IMR-90 (cell line): ENCODE measurements around the gene CCDC88A. TPM values are rescaled to one million over a fixed set of nuclear protein-coding genes. Genes with fewer than 3 reads are reported as not detected.
"Not testable (repeated sequence)": the region's sequence is repeated elsewhere in the genome, so short reads cannot be mapped to it uniquely, and the experiment has no call there.

Experiments used
- ATAC-seq: fragments of 200-7000 bp; cut with Tn5 transposase; 2 replicates; pipeline ENCODE4 v1.9.1; 2020; ENCODE audit warnings: low read depth, mild to moderate bottlenecking, moderate library complexity
- BruUV-seq: library from RNA; stranded (reverse); fragments of 400-500 nt; replicated peaks from 2 replicates; lab custom pipeline; 2021; lab: Mats Ljungman, UMichigan
- CTCF ChIA-PET: fragments of 300-600 bp; formaldehyde crosslinking; extraction: SDS; loops from one replicate; lab custom pipeline; 2021; ENCODE audit warnings: antibody characterized with exemption; lab: Yijun Ruan, JAX
- POLR2A ChIA-PET: fragments of 300-600 bp; sonication (Branson Sonifier 250); formaldehyde crosslinking; loops from one replicate; lab custom pipeline; 2022; ENCODE audit warnings: antibody characterized with exemption; ENCODE audit not compliant: unreplicated experiment; lab: Charles Lee
- DNase-seq: peaks from one replicate; pipeline ENCODE4 v3.0.0; 2013
- H2AFZ ChIP-seq: replicated peaks from 2 replicates; pipeline ENCODE3; 2013; ENCODE audit warnings: low read length, mild to moderate bottlenecking; ENCODE audit not compliant: poor library complexity
- H2AK5ac ChIP-seq: 2 replicates; pipeline ENCODE4 v1.6.1; 2013; ENCODE audit warnings: low read depth, low read length, inconsistent platforms
- H2AK9ac ChIP-seq: replicated peaks from 2 replicates; pipeline ENCODE3; 2013; ENCODE audit warnings: mild to moderate bottlenecking, low read depth, low read length, moderate library complexity; ENCODE audit not compliant: poor library complexity
- H2BK120ac ChIP-seq: 2 replicates; pipeline ENCODE4 v1.6.1; 2013; ENCODE audit warnings: low read depth, low read length, inconsistent platforms
- H2BK15ac ChIP-seq: 3 replicates; pipeline ENCODE4 v1.6.1; 2013; ENCODE audit warnings: low read depth, low read length, inconsistent platforms
- H2BK20ac ChIP-seq: 2 replicates; pipeline ENCODE4 v1.6.1; 2013; ENCODE audit warnings: low read depth, mild to moderate bottlenecking, inconsistent platforms, low read length, moderate library complexity
- H2BK5ac ChIP-seq: 2 replicates; pipeline ENCODE4 v1.6.1; 2013; ENCODE audit warnings: mild to moderate bottlenecking, low read depth, low read length, inconsistent platforms; ENCODE audit not compliant: poor library complexity, severe bottlenecking
- H3K14ac ChIP-seq: replicated peaks from 2 replicates; pipeline ENCODE4 v1.6.1; 2013; ENCODE audit warnings: low read depth, low read length, inconsistent platforms
- H3K18ac ChIP-seq: 2 replicates; pipeline ENCODE4 v1.6.1; 2013; ENCODE audit warnings: low read depth, low read length, control low read depth
- H3K23ac ChIP-seq: 2 replicates; pipeline ENCODE4 v1.6.1; 2013; ENCODE audit warnings: low read depth, low read length, inconsistent platforms
- H3K27ac ChIP-seq: 2 replicates; pipeline ENCODE4 v1.5.1; 2013; ENCODE audit warnings: mild to moderate bottlenecking, control low read depth, low read length; ENCODE audit not compliant: insufficient read depth
- H3K27me3 ChIP-seq: 2 replicates; pipeline ENCODE4 v1.6.1; 2013; ENCODE audit warnings: low read length; ENCODE audit not compliant: control insufficient read depth, insufficient read depth
- H3K36me3 ChIP-seq: 2 replicates; pipeline ENCODE4 v1.6.1; 2013; ENCODE audit warnings: low read length, mixed read lengths; ENCODE audit not compliant: control insufficient read depth, insufficient read depth
- H3K4ac ChIP-seq: 2 replicates; pipeline ENCODE4 v1.6.1; 2013; ENCODE audit warnings: low read depth, low read length, inconsistent platforms
- H3K4me1 ChIP-seq: 2 replicates; pipeline ENCODE4 v1.6.1; 2013; ENCODE audit warnings: low read length, mixed read lengths; ENCODE audit not compliant: control insufficient read depth, insufficient read depth
- H3K4me2 ChIP-seq: 2 replicates; pipeline ENCODE4 v1.6.1; 2013; ENCODE audit warnings: low read depth, mild to moderate bottlenecking, control low read depth, low read length, moderate library complexity
- H3K4me3 ChIP-seq: 2 replicates; pipeline ENCODE4 v1.5.1; 2013; ENCODE audit warnings: low read depth, mild to moderate bottlenecking, control low read depth, low read length, moderate library complexity; ENCODE audit not compliant: insufficient read depth
- H3K56ac ChIP-seq: 2 replicates; pipeline ENCODE4 v1.6.1; 2013; ENCODE audit warnings: low read length, inconsistent platforms; ENCODE audit not compliant: insufficient read depth; ENCODE audit errors: extremely low read depth
- H3K79me1 ChIP-seq, 2 experiments: 2 replicates each; pipeline ENCODE4 v1.6.1; 2013; ENCODE audit warnings: low read length in 2 of 2, inconsistent platforms in 1 of 2, low read depth in 1 of 2
- H3K9ac ChIP-seq: 2 replicates; pipeline ENCODE4 v1.6.1; 2013; ENCODE audit warnings: low read depth, low read length, control low read depth
- H3K9me1 ChIP-seq: 2 replicates; pipeline ENCODE4 v1.6.1; 2013; ENCODE audit warnings: low read length, inconsistent platforms; ENCODE audit not compliant: insufficient read depth
- H3K9me3 ChIP-seq: 2 replicates; pipeline ENCODE4 v1.6.1; 2013; ENCODE audit warnings: low read length; ENCODE audit not compliant: control insufficient read depth, insufficient read depth
- H4K20me1 ChIP-seq: 2 replicates; pipeline ENCODE4 v1.6.1; 2013; ENCODE audit warnings: low read length, inconsistent platforms; ENCODE audit not compliant: insufficient read depth
- H4K5ac ChIP-seq: 2 replicates; pipeline ENCODE4 v1.6.1; 2013; ENCODE audit warnings: mild to moderate bottlenecking, low read depth, low read length, control low read depth
- H4K8ac ChIP-seq, 2 experiments: 2 replicates each; pipeline ENCODE4 v1.6.1; 2013; ENCODE audit warnings: low read depth in 2 of 2, low read length in 2 of 2, control low read depth in 1 of 2, inconsistent platforms in 1 of 2
- H4K91ac ChIP-seq: 2 replicates; pipeline ENCODE4 v1.6.1; 2013; ENCODE audit warnings: low read depth, low read length, inconsistent platforms; ENCODE audit not compliant: insufficient read depth
- CHD1 ChIP-seq: IDR thresholded peaks from 2 replicates; pipeline ENCODE4 v1.6.1; 2012; ENCODE audit warnings: low read depth, low read length, improper control_type of control experiment
- ELK1 ChIP-seq: fragments of 150-350 bp; IDR thresholded peaks from 2 replicates; pipeline ENCODE4 v1.6.1; 2016; ENCODE audit warnings: low read depth, mild to moderate bottlenecking, low read length, moderate library complexity, borderline replicate concordance
- POLR2A ChIP-seq: IDR thresholded peaks from 2 replicates; pipeline ENCODE4 v1.6.1; 2012; ENCODE audit warnings: mild to moderate bottlenecking, low read depth, low read length
- WGBS, 2 experiments: methylation state at CpG; one replicate each; pipeline versions ENCODE4 v1.1.5 to v1.1.7; 2013; ENCODE audit warnings: missing lambda C conversion rate in 2 of 2; ENCODE audit not compliant: insufficient read length in 1 of 2; ENCODE audit errors: extremely low coverage in 2 of 2; 5-methylcytosine and 5-hydroxymethylcytosine counted together
- dilution Hi-C: fragments of 300-500 bp; cut with HindIII; formaldehyde crosslinking; loops from one replicate; pipeline ENCODE4 v1.14.3; 2018; ENCODE audit warnings: low sequenced_read_pairs; ENCODE audit not compliant: unreplicated experiment
- in situ Hi-C: fragments of 300-500 bp; cut with MboI; formaldehyde crosslinking; loops from 3 replicates; pipeline ENCODE4 v1.14.3; 2019; ENCODE audit warnings: low sequenced_read_pairs, inconsistent platforms, mixed read lengths
- intact Hi-C: fragments of 100-400 bp; cut with micrococcal nuclease; formaldehyde crosslinking; loops from 2 replicates; pipeline ENCODE4 v1.10.0; 2022
- polyA plus RNA-seq, 3 experiments: library from polyadenylated mRNA; depleted of rRNA; stranded (reverse); fragments of >200 nt; gene quantifications; 2 replicates each; pipeline ENCODE4 v1.2.3, GENCODE V29; 2012; ENCODE audit warnings: low replicate concordance in 1 of 3
- total RNA-seq: library from RNA; depleted of rRNA; stranded (reverse); fragments of >200 nt; gene quantifications from 2 replicates; pipeline ENCODE4 v1.2.3, GENCODE V29; 2012
- TF ChIP-seq, protein P1 (sequence below): fragments of 150-350 bp; IDR thresholded peaks from 2 replicates; pipeline ENCODE4 v1.6.1; 2017; ENCODE audit warnings: mild to moderate bottlenecking, antibody characterized with exemption, low read length, low read depth

CCDC88A gene
- total and polyA plus RNA-seq, 2 of the 4 experiments (the other 2 are of a cell fraction): 15.6 to 63.8 TPM

GRCh38 chr2:55357164-55357563 lies 62.5 kb downstream of the CCDC88A start:
- Histone ChIP-seq H3K4me1 (0 out of 2 replicates have a peak, but pooled peaks cover 2% of the 10 kb centered on the region), H4K5ac (no peak overlapping the region), H2BK20ac (no peak overlapping the region), H3K27ac (no peak overlapping the region), H3K4me2 (no peak overlapping the region), H3K23ac (no peak overlapping the region), H4K8ac (no peak overlapping the region), H3K18ac (no peak overlapping the region), H2BK120ac (no peak overlapping the region), H4K91ac (no peak overlapping the region), H3K9ac (no peak overlapping the region), H2AK5ac (no peak overlapping the region), H3K9me3 (no peaks in the 10 kb centered on the region), H3K79me1 (peaks cover 0 to 3% of the 10 kb centered on the region in 2 experiments; a peak in 1 of 4 replicates), H3K9me1 (no peaks in the 10 kb centered on the region; the same call in none of the 2 replicates), H3K36me3 (no peaks in the 10 kb centered on the region; the same call in 1 of the 2 replicates), H4K20me1 (no peaks in the 10 kb centered on the region), H3K14ac (no peak overlapping the region), H3K4ac (no peak overlapping the region), H3K56ac (no peak overlapping the region), H3K4me3 (no peak overlapping the region), H2AK9ac (no peak overlapping the region), H2AFZ (no peak overlapping the region), H3K27me3 (no peaks in the 10 kb centered on the region), H2BK5ac (no peak overlapping the region), H2BK15ac (no peak overlapping the region)
- in situ Hi-C loops: no loop called here
- TF ChIP-seq, protein P1, sequence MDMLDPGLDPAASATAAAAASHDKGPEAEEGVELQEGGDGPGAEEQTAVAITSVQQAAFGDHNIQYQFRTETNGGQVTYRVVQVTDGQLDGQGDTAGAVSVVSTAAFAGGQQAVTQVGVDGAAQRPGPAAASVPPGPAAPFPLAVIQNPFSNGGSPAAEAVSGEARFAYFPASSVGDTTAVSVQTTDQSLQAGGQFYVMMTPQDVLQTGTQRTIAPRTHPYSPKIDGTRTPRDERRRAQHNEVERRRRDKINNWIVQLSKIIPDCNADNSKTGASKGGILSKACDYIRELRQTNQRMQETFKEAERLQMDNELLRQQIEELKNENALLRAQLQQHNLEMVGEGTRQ: no peak
- TF ChIP-seq CHD1 (no peak), ELK1 (no peak), POLR2A (no peak)
- ATAC-seq (no peak), DNase-seq (no peak)
- BruUV-seq: no TSS peak
- CTCF ChIA-PET: no interaction called here
- POLR2A ChIA-PET: no interaction called here
- dilution Hi-C loops: no loop called here
- intact Hi-C loops: no loop called here

DNA sequence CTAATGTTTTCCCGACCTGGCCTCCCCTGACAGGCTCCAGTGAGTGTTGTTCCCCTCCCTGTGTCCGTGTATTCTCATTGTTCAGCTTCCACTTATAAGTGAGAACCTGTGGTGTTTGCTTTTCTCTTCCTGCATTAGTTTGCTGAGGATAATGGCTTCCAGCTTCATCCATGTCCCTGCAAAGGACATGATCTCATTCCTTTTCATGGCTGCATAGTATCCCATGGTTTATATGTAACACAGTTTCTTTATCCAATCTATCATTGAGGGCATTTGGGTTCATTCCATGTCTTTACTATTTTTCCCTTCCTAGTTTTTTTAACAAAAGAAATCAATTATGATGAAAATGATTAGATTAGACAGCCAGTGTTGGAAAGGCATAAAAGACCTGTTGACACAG lies 63.5 kb downstream of the CCDC88A start:
- H2BK20ac ChIP-seq, H2AK9ac ChIP-seq, BruUV-seq, H2BK5ac ChIP-seq, H2BK15ac ChIP-seq, H3K9ac ChIP-seq, H4K5ac ChIP-seq, H4K8ac ChIP-seq, CTCF ChIA-PET, dilution Hi-C loops, H3K14ac ChIP-seq, H3K56ac ChIP-seq, ATAC-seq, H3K9me3 ChIP-seq, H4K20me1 ChIP-seq, H3K36me3 ChIP-seq, intact Hi-C loops, H3K27me3 ChIP-seq, H2AK5ac ChIP-seq, H3K9me1 ChIP-seq, H3K4me1 ChIP-seq, in situ Hi-C loops, DNase-seq, H2BK120ac ChIP-seq, H3K79me1 ChIP-seq, H4K91ac ChIP-seq, H3K27ac ChIP-seq, H2AFZ ChIP-seq, POLR2A ChIA-PET, H3K4me3 ChIP-seq, H3K18ac ChIP-seq, H3K4me2 ChIP-seq, H3K23ac ChIP-seq, H3K4ac ChIP-seq: not testable (repeated sequence)
- no CpG with 5 or more reads among the region's 2 CpGs for WGBS, 2 experiments
